T-helper 17 cell (primary cell): ENCODE results near the gene KRTAP3-1. TPM values are rescaled to one million over a fixed set of nuclear protein-coding genes. Genes with fewer than 3 reads are reported as not detected.
"Not testable (repeated sequence)": the region's sequence is repeated elsewhere in the genome, so short reads cannot be mapped to it uniquely, and the experiment has no call there.

ENCODE experiments used
- ATAC-seq: fragments of 150-1000 bp; cut with Tn5 transposase; 2 replicates; pipeline ENCODE4 v1.10.0; 2021; ENCODE audit warnings: mild to moderate bottlenecking, moderate library complexity
- DNase-seq, 3 donors: peaks; one replicate each; pipeline versions ENCODE4 v3.0.0 to v3.0.0-alpha.2; 2020 to 2021
- H3K9me3 ChIP-seq: one replicate; pipeline ENCODE4 v1.7.0; 2013; ENCODE audit warnings: low read length, mild to moderate bottlenecking; ENCODE audit not compliant: control insufficient read depth, poor library complexity, severe bottlenecking
- H3K27ac Mint-ChIP-seq: one replicate; pipeline ENCODE4 v1.8.0; 2022; ENCODE audit warnings: mild to moderate bottlenecking, moderate library complexity, mixed read lengths
- H3K27me3 Mint-ChIP-seq: one replicate; pipeline ENCODE4 v1.8.0; 2022; ENCODE audit warnings: mixed read lengths
- H3K36me3 Mint-ChIP-seq: one replicate; pipeline ENCODE4 v1.8.0; 2022; ENCODE audit warnings: low read depth, mixed read lengths
- H3K4me1 Mint-ChIP-seq: one replicate; pipeline ENCODE4 v1.8.0; 2022; ENCODE audit warnings: mild to moderate bottlenecking, mixed read lengths
- H3K4me3 Mint-ChIP-seq: one replicate; pipeline ENCODE4 v1.8.0; 2022; ENCODE audit warnings: mild to moderate bottlenecking, moderate library complexity, mixed read lengths
- total RNA-seq, 4 donors: library from RNA in 2 of 4; stranded (reverse) in 2 of 4; gene quantifications; one replicate each; pipeline ENCODE4 v1.2.3 and lab custom pipeline; 2022 to 2026

KRTAP3-1 gene
- total RNA-seq, 2 donors from 2014 or later, result not detected

- no peaks in the 10 kb centered on the region for H3K4me1 Mint-ChIP-seq
- ATAC-seq, result no peak
- no peaks in the 10 kb centered on the region for H3K9me3 ChIP-seq
- peaks cover 11% of the 10 kb centered on the region for H3K27me3 Mint-ChIP-seq
- DNase-seq, result no peak
- H3K27ac Mint-ChIP-seq, result no peak overlapping the region
- H3K4me3 Mint-ChIP-seq, result no peak overlapping the region
- H3K36me3 Mint-ChIP-seq, result no peaks in the 10 kb centered on the region
These were observed 403 bp upstream of the KRTAP3-1 start for GRCh38 chr17:41009301-41009760.

GRCh38 chr17:41004397-41004796 lies 4.5 kb downstream of the KRTAP3-1 start:
- Mint-ChIP-seq H3K36me3 (no peaks in the 10 kb centered on the region), H3K27ac (no peak overlapping the region), H3K27me3 (peaks cover 45% of the 10 kb centered on the region), H3K4me3 (no peak overlapping the region), H3K4me1 (no peaks in the 10 kb centered on the region)
- DNase-seq, result no peak
- ATAC-seq, result no peak
- no peaks in the 10 kb centered on the region for H3K9me3 ChIP-seq

GRCh38 chr17:41003926-41004325 lies 5.0 kb downstream of the KRTAP3-1 start:
- Mint-ChIP-seq H3K27me3 (peaks cover 49% of the 10 kb centered on the region), H3K27ac (no peak overlapping the region), H3K4me3 (no peak overlapping the region), H3K36me3 (no peaks in the 10 kb centered on the region), H3K4me1 (no peaks in the 10 kb centered on the region)
- no peaks in the 10 kb centered on the region for H3K9me3 ChIP-seq
- DNase-seq (no peak), ATAC-seq (no peak)

- no peak for ATAC-seq
- peaks cover 50% of the 10 kb centered on the region for H3K27me3 Mint-ChIP-seq
These were observed 6.1 kb downstream of the KRTAP3-1 start for GRCh38 chr17:41002814-41003213.

GRCh38 chr17:41001795-41002194 lies 7.1 kb downstream of the KRTAP3-1 start:
- Mint-ChIP-seq H3K27me3 (peaks cover 60% of the 10 kb centered on the region), H3K27ac (no peak overlapping the region), H3K4me3 (no peak overlapping the region), H3K36me3 (peaks cover 8% of the 10 kb centered on the region), H3K4me1 (no peaks in the 10 kb centered on the region)
- DNase-seq, result no peak
- ATAC-seq, result no peak
- no peaks in the 10 kb centered on the region for H3K9me3 ChIP-seq

More at GRCh38 chr17:41002814-41003213, 6.1 kb downstream of the KRTAP3-1 start:
- no peaks in the 10 kb centered on the region for H3K9me3 ChIP-seq
- Mint-ChIP-seq H3K4me3 (no peak overlapping the region), H3K4me1 (no peaks in the 10 kb centered on the region), H3K27ac (no peak overlapping the region), H3K36me3 (peaks cover 3% of the 10 kb centered on the region)
- DNase-seq, result no peak

GRCh38 chr17:40999563-40999962 lies 9.4 kb downstream of the KRTAP3-1 start, which contains the start of gene KRTAP3-2:
TSS of gene KRTAP3-2 (minus strand) at chr17:40999906. CDS start at chr17:40999853, 53 bp downstream.
- not testable (repeated sequence) for H3K36me3 Mint-ChIP-seq, DNase-seq, H3K4me1 Mint-ChIP-seq, H3K4me3 Mint-ChIP-seq, H3K9me3 ChIP-seq, ATAC-seq, H3K27ac Mint-ChIP-seq
- H3K27me3 Mint-ChIP-seq, result peaks cover 70% of the 10 kb centered on the region

GRCh38 chr17:40997361-40997760 lies 11.6 kb downstream of the KRTAP3-1 start:
- no peaks in the 10 kb centered on the region for H3K9me3 ChIP-seq
- Mint-ChIP-seq H3K4me3 (no peak overlapping the region), H3K36me3 (peaks cover 8% of the 10 kb centered on the region), H3K27me3 (peaks cover 73% of the 10 kb centered on the region), H3K27ac (no peak overlapping the region), H3K4me1 (no peaks in the 10 kb centered on the region)
- DNase-seq (no peak), ATAC-seq (no peak)

GRCh38 chr17:40996829-40997228 lies 12.1 kb downstream of the KRTAP3-1 start:
- DNase-seq (no peak), ATAC-seq (no peak)
- Mint-ChIP-seq H3K36me3 (peaks cover 8% of the 10 kb centered on the region), H3K27me3 (peaks cover 74% of the 10 kb centered on the region), H3K4me1 (no peaks in the 10 kb centered on the region), H3K4me3 (no peak overlapping the region), H3K27ac (no peak overlapping the region)
- no peaks in the 10 kb centered on the region for H3K9me3 ChIP-seq

- H3K27me3 Mint-ChIP-seq, result peaks cover 76% of the 10 kb centered on the region
- H3K4me3 Mint-ChIP-seq, result no peak overlapping the region
These were observed 13.8 kb downstream of the KRTAP3-1 start for GRCh38 chr17:40995116-40995515.

GRCh38 chr17:40993839-40994238 lies 15.1 kb downstream of the KRTAP3-1 start, which contains the start of gene KRTAP3-3:
TSS of gene KRTAP3-3 (minus strand) at chr17:40994164. CDS start at chr17:40994097, 67 bp downstream.
- Mint-ChIP-seq H3K4me1 (no peaks in the 10 kb centered on the region), H3K27me3 (peaks cover 69% of the 10 kb centered on the region), H3K27ac (no peak within 1 kb of the TSS), H3K36me3 (peaks cover 8% of the 10 kb centered on the region), H3K4me3 (no peak within 1 kb of the TSS)
- H3K9me3 ChIP-seq, result no peaks in the 10 kb centered on the region
- DNase-seq (no peak), ATAC-seq (no peak)

More at GRCh38 chr17:40995116-40995515, 13.8 kb downstream of the KRTAP3-1 start:
- H3K27ac Mint-ChIP-seq, result no peak overlapping the region
- no peaks in the 10 kb centered on the region for H3K9me3 ChIP-seq
- ATAC-seq (no peak), DNase-seq (no peak)
- H3K4me1 Mint-ChIP-seq, result no peaks in the 10 kb centered on the region
- peaks cover 8% of the 10 kb centered on the region for H3K36me3 Mint-ChIP-seq

- Mint-ChIP-seq H3K4me3 (no peak overlapping the region), H3K36me3 (peaks cover 5% of the 10 kb centered on the region), H3K27me3 (peaks cover 63% of the 10 kb centered on the region), H3K4me1 (no peaks in the 10 kb centered on the region), H3K27ac (no peak overlapping the region)
- ATAC-seq, result no peak
- H3K9me3 ChIP-seq, result no peaks in the 10 kb centered on the region
- DNase-seq, result no peak
These were observed 15.8 kb downstream of the KRTAP3-1 start for GRCh38 chr17:40993084-40993483.

GRCh38 chr17:40992666-40993065 lies 16.3 kb downstream of the KRTAP3-1 start:
- no peak for DNase-seq
- no peak for ATAC-seq
- H3K4me3 Mint-ChIP-seq, result no peak overlapping the region
- no peaks in the 10 kb centered on the region for H3K4me1 Mint-ChIP-seq
- H3K27ac Mint-ChIP-seq, result no peak overlapping the region
- H3K27me3 Mint-ChIP-seq, result peaks cover 64% of the 10 kb centered on the region
- no peaks in the 10 kb centered on the region for H3K9me3 ChIP-seq
- H3K36me3 Mint-ChIP-seq, result peaks cover 4% of the 10 kb centered on the region

GRCh38 chr17:40986920-40987319 lies 22.0 kb downstream of the KRTAP3-1 start:
- no peak for ATAC-seq

GRCh38 chr17:40984226-40984625 lies 24.7 kb downstream of the KRTAP3-1 start, which contains the start of gene KRT40:
TSS of gene KRT40 (minus strand) at chr17:40984326. CDS start at chr17:40984273, 53 bp downstream.
- H3K4me3 Mint-ChIP-seq, result no peak within 1 kb of the TSS
- peaks cover 3% of the 10 kb centered on the region for H3K36me3 Mint-ChIP-seq
- H3K9me3 ChIP-seq, result no peaks in the 10 kb centered on the region
- DNase-seq (no peak), ATAC-seq (no peak)
- peaks cover 50% of the 10 kb centered on the region for H3K27me3 Mint-ChIP-seq
- peaks cover 2% of the 10 kb centered on the region for H3K4me1 Mint-ChIP-seq
- no peak within 1 kb of the TSS for H3K27ac Mint-ChIP-seq

More at GRCh38 chr17:40986920-40987319, 22.0 kb downstream of the KRTAP3-1 start:
- Mint-ChIP-seq H3K4me3 (no peak overlapping the region), H3K4me1 (no peaks in the 10 kb centered on the region), H3K27ac (no peak overlapping the region), H3K27me3 (peaks cover 55% of the 10 kb centered on the region), H3K36me3 (no peaks in the 10 kb centered on the region)
- no peak for DNase-seq
- no peaks in the 10 kb centered on the region for H3K9me3 ChIP-seq
